Esophagus muscularis mucosa (tissue), 4 donors: ENCODE data around the gene ARHGEF6. TPM values are rescaled to one million over a fixed set of nuclear protein-coding genes. Genes with fewer than 3 reads are reported as not detected.
"Not testable (repeated sequence)": the region's sequence is repeated elsewhere in the genome, so short reads cannot be mapped to it uniquely, and the experiment has no call there.

ENCODE experiments used
- DNase-seq: peaks from one replicate; pipeline ENCODE4 v3.0.0-alpha.2; 2017; ENCODE audit errors: extremely low spot score
- H3K27ac ChIP-seq, 4 donors: fragments of 200-600 bp; sonication (generic); replicated peaks in 1 of 4; 1 replicate in 3 of 4; 2 replicates in 1 of 4; pipeline ENCODE4 v1.5.1; 2016 to 2019; ENCODE audit warnings: mild to moderate bottlenecking in 1 of 4
- H3K27me3 ChIP-seq, 4 donors: fragments of 200-600 bp; sonication (generic); one replicate each; pipeline versions ENCODE4 v1.5.1 to v1.6.0; 2016 to 2019
- H3K36me3 ChIP-seq, 4 donors: fragments of 200-600 bp; sonication (generic); one replicate each; pipeline ENCODE4 v1.5.1; 2016 to 2019
- H3K4me1 ChIP-seq, 4 donors: fragments of 200-600 bp; sonication (generic); one replicate each; pipeline ENCODE4 v1.5.1; 2016 to 2019
- H3K4me3 ChIP-seq, 4 donors: fragments of 200-600 bp; sonication (generic); 1 replicate in 2 of 4; 2 replicates in 2 of 4; pipeline ENCODE4 v1.5.1; 2016 to 2019; ENCODE audit warnings: mild to moderate bottlenecking in 4 of 4, moderate library complexity in 1 of 4
- H3K9me3 ChIP-seq, 4 donors: fragments of 200-600 bp; sonication (generic); 1 replicate in 3 of 4; 2 replicates in 1 of 4; pipeline ENCODE4 v1.5.1; 2016 to 2019
- CTCF ChIP-seq, 3 experiments: fragments of 200-600 bp in 2 of 3; fragments of 450-650 bp in 1 of 3; sonication (generic) in 2 of 3; IDR thresholded peaks; one replicate each; pipeline ENCODE4 v1.5.1; 2017 to 2019; ENCODE audit warnings: antibody characterized with exemption in 3 of 3, mild to moderate bottlenecking in 2 of 3, moderate library complexity in 1 of 3
- EP300 ChIP-seq: sonication (generic); formaldehyde crosslinking; IDR thresholded peaks from one replicate; pipeline ENCODE4 v1.6.1; 2017; ENCODE audit warnings: antibody characterized with exemption
- POLR2A ChIP-seq: fragments of 450-650 bp; IDR thresholded peaks from one replicate; pipeline ENCODE4 v1.6.1; 2017; ENCODE audit warnings: antibody characterized with exemption, moderate library complexity, mild to moderate bottlenecking, low read depth
- POLR2AphosphoS5 ChIP-seq, 2 donors: sonication (generic); formaldehyde crosslinking; IDR thresholded peaks; one replicate each; pipeline ENCODE4 v1.6.1; 2017; ENCODE audit warnings: antibody characterized with exemption in 2 of 2
- WGBS: methylation state at CpG from one replicate; pipeline ENCODE4 v1.1.5; 2018; 5-methylcytosine and 5-hydroxymethylcytosine counted together
- intact Hi-C: fragments of 100-400 bp; cut with DNase I; formaldehyde crosslinking; loops from one replicate; pipeline ENCODE4 v1.15.1; 2023
- total RNA-seq, 4 donors: library from RNA; depleted of rRNA; stranded (reverse); fragments of >200 nt; gene quantifications; one replicate each; pipeline versions ENCODE4 v1.1.0 to v1.2.1, GENCODE V29; 2016

Gene ARHGEF6
- total RNA-seq, 4 donors from 2014 or later: 13.4 to 16.4 (median 15.0) TPM

GRCh38 chrX:136802515-136802914, 21.8 kb upstream of the ARHGEF6 start:
- intact Hi-C loops: no loop called here
- Histone ChIP-seq H3K9me3 (no peaks in the 10 kb centered on the region), H3K4me1 (no peaks in the 10 kb centered on the region), H3K36me3 (peaks cover 0 to 6% (median 0%) of the 10 kb centered on the region in 4 donors), H3K27me3 (no peaks in the 10 kb centered on the region), H3K27ac (no peak overlapping the region), H3K4me3 (no peak overlapping the region)
- no peak for TF ChIP-seq EP300
- no peak for TF ChIP-seq CTCF (IDR thresholded peaks at IDR 0.05)
- TF ChIP-seq POLR2AphosphoS5 (IDR thresholded peaks at IDR 0.05): no peak
- no peak for TF ChIP-seq POLR2A
- DNase-seq: no peak
- 71% methylated on average over 2 of the region's 2 CpGs for WGBS

- 53% methylated on average over 3 of the region's 3 CpGs for WGBS
- no peak for DNase-seq
- no peak overlapping the region for H3K27ac ChIP-seq
- intact Hi-C loops: no loop called here
- TF ChIP-seq POLR2A (no peak), EP300 (no peak), CTCF (IDR thresholded peaks at IDR 0.05) (no peak), POLR2AphosphoS5 (IDR thresholded peaks at IDR 0.05) (no peak)
- H3K27me3 ChIP-seq: no peaks in the 10 kb centered on the region
- no peak overlapping the region for H3K4me3 ChIP-seq
- H3K36me3 ChIP-seq: no peaks in the 10 kb centered on the region
- H3K4me1 ChIP-seq: no peaks in the 10 kb centered on the region
- H3K9me3 ChIP-seq: no peaks in the 10 kb centered on the region
Observed at GRCh38 chrX:136797787-136798186, 17.1 kb upstream of the ARHGEF6 start.

- 66% methylated on average over 1 of the region's 1 CpG for WGBS
- H3K4me3 ChIP-seq, intact Hi-C loops: not testable (repeated sequence)
Observed at GRCh38 chrX:136795132-136795531, 14.4 kb upstream of the ARHGEF6 start.

GRCh38 chrX:136794660-136795059, 13.9 kb upstream of the ARHGEF6 start:
- H3K27ac ChIP-seq, H3K27me3 ChIP-seq, intact Hi-C loops, DNase-seq, H3K4me1 ChIP-seq, H3K9me3 ChIP-seq, H3K36me3 ChIP-seq, H3K4me3 ChIP-seq: not testable (repeated sequence)
- WGBS: 77% methylated on average over 3 of the region's 3 CpGs

More at GRCh38 chrX:136795132-136795531, 14.4 kb upstream of the ARHGEF6 start:
- not testable (repeated sequence) for H3K27me3 ChIP-seq, DNase-seq, H3K36me3 ChIP-seq, H3K4me1 ChIP-seq, H3K27ac ChIP-seq, H3K9me3 ChIP-seq

GRCh38 chrX:136794080-136794479, 13.3 kb upstream of the ARHGEF6 start:
- no peaks in the 10 kb centered on the region for H3K27me3 ChIP-seq
- H3K4me3 ChIP-seq: no peak overlapping the region
- no peak overlapping the region for H3K27ac ChIP-seq
- WGBS: 50% methylated on average over 1 of the region's 1 CpG
- TF ChIP-seq CTCF (IDR thresholded peaks at IDR 0.05): no peak
- TF ChIP-seq POLR2AphosphoS5 (IDR thresholded peaks at IDR 0.05): no peak
- TF ChIP-seq POLR2A: no peak
- no peak for TF ChIP-seq EP300
- no peak for DNase-seq
- no peaks in the 10 kb centered on the region for H3K36me3 ChIP-seq
- H3K4me1 ChIP-seq: no peaks in the 10 kb centered on the region
- intact Hi-C loops: no loop called here
- no peaks in the 10 kb centered on the region for H3K9me3 ChIP-seq

GRCh38 chrX:136789856-136790255, 9.1 kb upstream of the ARHGEF6 start:
- DNase-seq: no peak
- 45% methylated on average over 4 of the region's 4 CpGs for WGBS
- Histone ChIP-seq H3K4me3 (no peak overlapping the region), H3K9me3 (no peaks in the 10 kb centered on the region), H3K27me3 (no peaks in the 10 kb centered on the region), H3K36me3 (no peaks in the 10 kb centered on the region), H3K27ac (no peak overlapping the region), H3K4me1 (no peaks in the 10 kb centered on the region)
- TF ChIP-seq POLR2AphosphoS5 (IDR thresholded peaks at IDR 0.05) (no peak), CTCF (IDR thresholded peaks at IDR 0.05) (no peak), EP300 (no peak), POLR2A (no peak)
- intact Hi-C loops: no loop called here
